Endothelial cell of umbilical vein (primary cell): ENCODE results near the gene GADD45A. TPM values are rescaled to one million over a fixed set of nuclear protein-coding genes. Genes with fewer than 3 reads are reported as not detected.
A peak's percentile ranks its signal among the peaks of the same experiment; 100 is the strongest.

Experiments used
- BruUV-seq: library from RNA; stranded (reverse); fragments of 400-500 nt; replicated peaks from 2 replicates; lab custom pipeline; 2021; lab: Mats Ljungman, UMichigan
- CTCF ChIA-PET: fragments of 300-600, 350-600 bp; sonication (Branson Sonifier 250); formaldehyde crosslinking; loops from one replicate; lab custom pipeline; 2021; ENCODE audit warnings: antibody characterized with exemption, inconsistent platforms; lab: Charles Lee
- POLR2A ChIA-PET: fragments of 300-600, 350-600 bp; sonication (Branson Sonifier 250); formaldehyde crosslinking; loops from one replicate; lab custom pipeline; 2021; ENCODE audit warnings: antibody characterized with exemption, inconsistent platforms; lab: Charles Lee
- DNase-seq: peaks from one replicate; pipeline ENCODE4 v3.0.0-alpha.2; 2011; ENCODE audit warnings: low read depth, low spot score
- FAIRE-seq: peaks from 2 replicates; lab custom pipeline; 2011; peaks lifted over from hg19 to GRCh38; lab: Jason Lieb, UNC
- H2AFZ ChIP-seq: 2 replicates; pipeline ENCODE4 v1.6.0; 2012; ENCODE audit warnings: low read depth, low read length, control low read depth, inconsistent platforms
- H3K27ac ChIP-seq: 2 replicates; pipeline ENCODE4 v1.5.1; 2011; ENCODE audit warnings: low read depth, mild to moderate bottlenecking, control low read depth, low read length, moderate library complexity; ENCODE audit not compliant: insufficient read depth
- H3K27me3 ChIP-seq, 2 experiments: 2 replicates each; pipeline versions ENCODE4 v1.6.0 to v1.6.1; 2011; ENCODE audit warnings: low read length in 2 of 2, mixed read lengths in 1 of 2; ENCODE audit not compliant: control insufficient read depth in 2 of 2, insufficient read depth in 2 of 2
- H3K36me3 ChIP-seq, 2 experiments: 2 replicates in 1 of 2; 3 replicates in 1 of 2; pipeline ENCODE4 v1.5.1; 2011; ENCODE audit warnings: low read length in 2 of 2, mild to moderate bottlenecking in 1 of 2, moderate library complexity in 1 of 2; ENCODE audit not compliant: control insufficient read depth in 2 of 2, insufficient read depth in 2 of 2; ENCODE audit errors: extremely low read depth in 1 of 2
- H3K4me1 ChIP-seq: 3 replicates; pipeline ENCODE4 v1.5.1; 2011; ENCODE audit warnings: mild to moderate bottlenecking, low read length; ENCODE audit not compliant: control insufficient read depth, insufficient read depth; ENCODE audit errors: extremely low read depth
- H3K4me2 ChIP-seq: 2 replicates; pipeline ENCODE4 v1.6.1; 2011; ENCODE audit warnings: low read length, control low read depth, mixed read lengths; ENCODE audit not compliant: insufficient read depth
- H3K4me3 ChIP-seq, 3 experiments: fragments of 200-600 bp in 1 of 3; sonication (generic), shearing (Covaris generic) in 1 of 3; replicated peaks in 1 of 3; 2 replicates each; pipeline ENCODE4 v1.5.1; 2011 to 2016; ENCODE audit warnings: control low read depth in 3 of 3, low read length in 3 of 3, mild to moderate bottlenecking in 2 of 3, inconsistent platforms in 1 of 3, low read depth in 1 of 3, moderate library complexity in 1 of 3; ENCODE audit not compliant: insufficient read depth in 1 of 3
- H3K79me2 ChIP-seq: 2 replicates; pipeline ENCODE4 v1.6.0; 2012; ENCODE audit warnings: low read length, inconsistent platforms; ENCODE audit not compliant: control insufficient read depth, insufficient read depth
- H3K9ac ChIP-seq: replicated peaks from 2 replicates; pipeline ENCODE3; 2011; ENCODE audit warnings: low read length, control low read depth; ENCODE audit not compliant: insufficient read depth; ENCODE audit errors: extremely low read depth
- H3K9me1 ChIP-seq: replicated peaks from 3 replicates; pipeline ENCODE4 v1.6.0; 2011; ENCODE audit warnings: mild to moderate bottlenecking, low read length; ENCODE audit not compliant: control insufficient read depth, insufficient read depth; ENCODE audit errors: extremely low read depth
- H3K9me3 ChIP-seq: replicated peaks from 2 replicates; pipeline ENCODE4 v1.5.1; 2012; ENCODE audit warnings: low read length, inconsistent platforms; ENCODE audit not compliant: control insufficient read depth, insufficient read depth
- H4K20me1 ChIP-seq: replicated peaks from 2 replicates; pipeline ENCODE3; 2011; ENCODE audit warnings: mild to moderate bottlenecking, low read length; ENCODE audit not compliant: control insufficient read depth, insufficient read depth; ENCODE audit errors: extremely low read depth
- CTCF ChIP-seq, 2 donors: IDR thresholded peaks; 1 replicate in 1 of 2; 2 replicates in 1 of 2; pipeline ENCODE4 v1.5.1; 2011; ENCODE audit warnings: low read length in 2 of 2, mild to moderate bottlenecking in 2 of 2, moderate library complexity in 2 of 2, control low read depth in 1 of 2, inconsistent platforms in 1 of 2, low read depth in 1 of 2; ENCODE audit not compliant: insufficient read depth in 1 of 2; ENCODE audit errors: extremely low read depth in 1 of 2
- EZH2 ChIP-seq: IDR thresholded peaks from 2 replicates; pipeline ENCODE4 v1.6.1; 2012; ENCODE audit warnings: borderline replicate concordance, low read depth, mild to moderate bottlenecking, moderate library complexity, low read length, inconsistent platforms; ENCODE audit not compliant: severe bottlenecking
- FOS ChIP-seq: IDR thresholded peaks from 2 replicates; pipeline ENCODE4 v1.6.1; 2011; ENCODE audit warnings: mild to moderate bottlenecking, low read length, moderate library complexity, borderline replicate concordance; ENCODE audit not compliant: insufficient read depth
- GATA2 ChIP-seq: IDR thresholded peaks from 2 replicates; pipeline ENCODE4 v1.7.0; 2011; ENCODE audit warnings: low read depth, mild to moderate bottlenecking, moderate library complexity, mixed read lengths, low read length; ENCODE audit not compliant: insufficient read length, insufficient read depth
- JUN ChIP-seq: IDR thresholded peaks from 2 replicates; pipeline ENCODE4 v1.6.1; 2011; ENCODE audit warnings: borderline replicate concordance, low read depth; ENCODE audit not compliant: insufficient read length, insufficient read depth
- MAX ChIP-seq: IDR thresholded peaks from 2 replicates; pipeline ENCODE4 v1.6.1; 2011; ENCODE audit not compliant: insufficient read depth, insufficient read length
- MYC ChIP-seq: IDR thresholded peaks from one replicate; pipeline ENCODE4 v1.6.1; 2011; ENCODE audit warnings: mild to moderate bottlenecking, low read depth, low read length
- POLR2A ChIP-seq: IDR thresholded peaks from 2 replicates; pipeline ENCODE4 v1.6.1; 2012; ENCODE audit warnings: low read depth, mild to moderate bottlenecking, control low read depth, low read length
- POLR2AphosphoS5 ChIP-seq: IDR thresholded peaks from 2 replicates; pipeline ENCODE4 v1.6.1; 2012; ENCODE audit warnings: low read depth, mild to moderate bottlenecking, control low read depth, low read length, moderate library complexity; ENCODE audit not compliant: insufficient read depth
- dilution Hi-C: fragments of 300-500 bp; cut with MboI; formaldehyde crosslinking; loops from one replicate; pipeline ENCODE4 v1.15.0; 2019; ENCODE audit warnings: low sequenced_read_pairs; ENCODE audit not compliant: extremely low pct_ligation_motif_present
- intact Hi-C: fragments of 100-400 bp; cut with micrococcal nuclease; formaldehyde crosslinking; loops from one replicate; pipeline ENCODE4 v1.10.0; 2022
- polyA plus RNA-seq, 4 experiments: library from polyadenylated mRNA; depleted of rRNA in 3 of 4; stranded (reverse) in 3 of 4; unstranded in 1 of 4; fragments of >200 nt; gene quantifications; 2 replicates each; pipeline versions ENCODE4 v1.2.1 to v1.2.3, GENCODE V29; 2011 to 2012; ENCODE audit warnings: missing spikeins in 1 of 4
- total RNA-seq: library from RNA; stranded (reverse); gene quantifications from 2 replicates; pipeline ENCODE4 v1.2.3, GENCODE V29; 2021

Gene GADD45A
- total and polyA plus RNA-seq, 2 donors (not counting 3 experiments of a cell fraction or from before 2014, with no cell fraction given): 77.4 to 87.6 TPM

- POLR2A ChIA-PET: no interaction called here
- FAIRE-seq: no peak
- CTCF ChIA-PET: interaction anchor here (1.0 to 1.7 kb wide), 3 partner anchors 27 to 86 kb away, joined by 3 to 4 read pairs (median 3); no protein-coding TSS in a partner anchor
These were observed 37.8 kb upstream of the GADD45A start for GRCh38 chr1:67647036-67647798.

More at GRCh38 chr1:67647036-67647798, 37.8 kb upstream of the GADD45A start:
- no peaks in the 10 kb centered on the region for H3K9me1 ChIP-seq
- no peak overlapping the region for H2AFZ ChIP-seq
- no peak overlapping the region for H3K4me3 ChIP-seq
- no peaks in the 10 kb centered on the region for H3K27me3 ChIP-seq
- H3K36me3 ChIP-seq: no peaks in the 10 kb centered on the region
- H3K4me1 ChIP-seq: peaks cover 3% of the 10 kb centered on the region
- no peaks in the 10 kb centered on the region for H4K20me1 ChIP-seq
- BruUV-seq: no TSS peak
- dilution Hi-C loops: no loop called here
- peak; percentile 30 for DNase-seq
- intact Hi-C loops: no loop called here
- no peak overlapping the region for H3K4me2 ChIP-seq
- no peak overlapping the region for H3K27ac ChIP-seq
- no peak overlapping the region for H3K9ac ChIP-seq
- H3K79me2 ChIP-seq: no peaks in the 10 kb centered on the region
- no peak for TF ChIP-seq EZH2
- no peak for TF ChIP-seq POLR2AphosphoS5
- TF ChIP-seq FOS: no peak
- no peak for TF ChIP-seq GATA2
- TF ChIP-seq MYC: no peak
- no peak for TF ChIP-seq POLR2A
- TF ChIP-seq MAX: no peak
- TF ChIP-seq CTCF (IDR thresholded peaks at IDR 0.05; ENCODE audit: extremely low read depth in 1 of 2, insufficient read depth in 1 of 2, low read depth in 1 of 2, low read length in 2 of 2): no peak
- no peak for TF ChIP-seq JUN
- peaks cover 2% of the 10 kb centered on the region for H3K9me3 ChIP-seq
